ENCODE data around the gene KLHL6. TPM values are rescaled to one million over a fixed set of nuclear protein-coding genes. Genes with fewer than 3 reads are reported as not detected.

Gene KLHL6
- total and polyA plus RNA-seq, 10 of the 15 experiments (the other 5 are each of a cell fraction or from before 2014, with no cell fraction given) = 4.0 to 91.8 (median 24.4) TPM

DNA sequence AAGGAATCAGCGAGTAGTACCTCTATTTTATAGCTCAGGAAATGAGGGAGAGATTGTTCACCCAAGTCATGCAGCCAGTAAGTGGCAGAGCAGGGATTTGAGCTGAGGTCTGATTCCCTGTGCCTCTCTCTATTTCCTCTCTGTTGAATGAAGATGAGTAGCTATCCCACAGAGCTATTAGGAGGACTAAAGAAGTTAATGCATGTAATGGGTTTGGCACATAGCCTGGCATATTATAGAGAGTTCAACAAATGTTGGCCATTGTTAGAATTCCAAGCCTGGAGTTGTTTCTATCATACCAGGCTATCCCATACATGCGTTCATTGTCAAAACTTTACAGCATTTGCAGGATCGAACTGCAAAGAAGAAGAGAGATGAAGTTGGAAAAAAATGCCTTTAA is 21.8 kb upstream of the KLHL6 start (continued):
- TF ChIP-seq, protein P1, sequence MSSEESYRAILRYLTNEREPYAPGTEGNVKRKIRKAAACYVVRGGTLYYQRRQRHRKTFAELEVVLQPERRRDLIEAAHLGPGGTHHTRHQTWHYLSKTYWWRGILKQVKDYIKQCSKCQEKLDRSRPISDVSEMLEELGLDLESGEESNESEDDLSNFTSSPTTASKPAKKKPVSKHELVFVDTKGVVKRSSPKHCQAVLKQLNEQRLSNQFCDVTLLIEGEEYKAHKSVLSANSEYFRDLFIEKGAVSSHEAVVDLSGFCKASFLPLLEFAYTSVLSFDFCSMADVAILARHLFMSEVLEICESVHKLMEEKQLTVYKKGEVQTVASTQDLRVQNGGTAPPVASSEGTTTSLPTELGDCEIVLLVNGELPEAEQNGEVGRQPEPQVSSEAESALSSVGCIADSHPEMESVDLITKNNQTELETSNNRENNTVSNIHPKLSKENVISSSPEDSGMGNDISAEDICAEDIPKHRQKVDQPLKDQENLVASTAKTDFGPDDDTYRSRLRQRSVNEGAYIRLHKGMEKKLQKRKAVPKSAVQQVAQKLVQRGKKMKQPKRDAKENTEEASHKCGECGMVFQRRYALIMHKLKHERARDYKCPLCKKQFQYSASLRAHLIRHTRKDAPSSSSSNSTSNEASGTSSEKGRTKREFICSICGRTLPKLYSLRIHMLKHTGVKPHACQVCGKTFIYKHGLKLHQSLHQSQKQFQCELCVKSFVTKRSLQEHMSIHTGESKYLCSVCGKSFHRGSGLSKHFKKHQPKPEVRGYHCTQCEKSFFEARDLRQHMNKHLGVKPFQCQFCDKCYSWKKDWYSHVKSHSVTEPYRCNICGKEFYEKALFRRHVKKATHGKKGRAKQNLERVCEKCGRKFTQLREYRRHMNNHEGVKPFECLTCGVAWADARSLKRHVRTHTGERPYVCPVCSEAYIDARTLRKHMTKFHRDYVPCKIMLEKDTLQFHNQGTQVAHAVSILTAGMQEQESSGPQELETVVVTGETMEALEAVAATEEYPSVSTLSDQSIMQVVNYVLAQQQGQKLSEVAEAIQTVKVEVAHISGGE (CRISPR knock-in tag; IDR thresholded peaks at IDR 0.05) = no peak
- TF ChIP-seq IKZF2 (IDR thresholded peaks at IDR 0.05) (no peak), RBBP5 (conservative IDR thresholded peaks at IDR 0.05) (no peak), ZNF217 (IDR thresholded peaks at IDR 0.05) (no peak), BACH1 (IDR thresholded peaks at IDR 0.05; ENCODE audit: borderline replicate concordance) (no peak), RAD51 (IDR thresholded peaks at IDR 0.05) (no peak), SIX5 (IDR thresholded peaks at IDR 0.05; ENCODE audit: low read depth, low read length, severe bottlenecking) (no peak), ESRRA (IDR thresholded peaks at IDR 0.05; ENCODE audit: low read length) (no peak), CHD4 (IDR thresholded peaks at IDR 0.05) (no peak)
- TF ChIP-seq, protein P2, sequence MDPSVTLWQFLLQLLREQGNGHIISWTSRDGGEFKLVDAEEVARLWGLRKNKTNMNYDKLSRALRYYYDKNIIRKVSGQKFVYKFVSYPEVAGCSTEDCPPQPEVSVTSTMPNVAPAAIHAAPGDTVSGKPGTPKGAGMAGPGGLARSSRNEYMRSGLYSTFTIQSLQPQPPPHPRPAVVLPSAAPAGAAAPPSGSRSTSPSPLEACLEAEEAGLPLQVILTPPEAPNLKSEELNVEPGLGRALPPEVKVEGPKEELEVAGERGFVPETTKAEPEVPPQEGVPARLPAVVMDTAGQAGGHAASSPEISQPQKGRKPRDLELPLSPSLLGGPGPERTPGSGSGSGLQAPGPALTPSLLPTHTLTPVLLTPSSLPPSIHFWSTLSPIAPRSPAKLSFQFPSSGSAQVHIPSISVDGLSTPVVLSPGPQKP (IDR thresholded peaks at IDR 0.05; ENCODE audit: low read depth, low read length) = no peak
- TF ChIP-seq, protein P3, sequence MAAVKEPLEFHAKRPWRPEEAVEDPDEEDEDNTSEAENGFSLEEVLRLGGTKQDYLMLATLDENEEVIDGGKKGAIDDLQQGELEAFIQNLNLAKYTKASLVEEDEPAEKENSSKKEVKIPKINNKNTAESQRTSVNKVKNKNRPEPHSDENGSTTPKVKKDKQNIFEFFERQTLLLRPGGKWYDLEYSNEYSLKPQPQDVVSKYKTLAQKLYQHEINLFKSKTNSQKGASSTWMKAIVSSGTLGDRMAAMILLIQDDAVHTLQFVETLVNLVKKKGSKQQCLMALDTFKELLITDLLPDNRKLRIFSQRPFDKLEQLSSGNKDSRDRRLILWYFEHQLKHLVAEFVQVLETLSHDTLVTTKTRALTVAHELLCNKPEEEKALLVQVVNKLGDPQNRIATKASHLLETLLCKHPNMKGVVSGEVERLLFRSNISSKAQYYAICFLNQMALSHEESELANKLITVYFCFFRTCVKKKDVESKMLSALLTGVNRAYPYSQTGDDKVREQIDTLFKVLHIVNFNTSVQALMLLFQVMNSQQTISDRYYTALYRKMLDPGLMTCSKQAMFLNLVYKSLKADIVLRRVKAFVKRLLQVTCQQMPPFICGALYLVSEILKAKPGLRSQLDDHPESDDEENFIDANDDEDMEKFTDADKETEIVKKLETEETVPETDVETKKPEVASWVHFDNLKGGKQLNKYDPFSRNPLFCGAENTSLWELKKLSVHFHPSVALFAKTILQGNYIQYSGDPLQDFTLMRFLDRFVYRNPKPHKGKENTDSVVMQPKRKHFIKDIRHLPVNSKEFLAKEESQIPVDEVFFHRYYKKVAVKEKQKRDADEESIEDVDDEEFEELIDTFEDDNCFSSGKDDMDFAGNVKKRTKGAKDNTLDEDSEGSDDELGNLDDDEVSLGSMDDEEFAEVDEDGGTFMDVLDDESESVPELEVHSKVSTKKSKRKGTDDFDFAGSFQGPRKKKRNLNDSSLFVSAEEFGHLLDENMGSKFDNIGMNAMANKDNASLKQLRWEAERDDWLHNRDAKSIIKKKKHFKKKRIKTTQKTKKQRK (IDR thresholded peaks at IDR 0.05; ENCODE audit: low read depth, low read length) = no peak
